ENCODE data around the gene AICDA.

The AICDA gene

DNA sequence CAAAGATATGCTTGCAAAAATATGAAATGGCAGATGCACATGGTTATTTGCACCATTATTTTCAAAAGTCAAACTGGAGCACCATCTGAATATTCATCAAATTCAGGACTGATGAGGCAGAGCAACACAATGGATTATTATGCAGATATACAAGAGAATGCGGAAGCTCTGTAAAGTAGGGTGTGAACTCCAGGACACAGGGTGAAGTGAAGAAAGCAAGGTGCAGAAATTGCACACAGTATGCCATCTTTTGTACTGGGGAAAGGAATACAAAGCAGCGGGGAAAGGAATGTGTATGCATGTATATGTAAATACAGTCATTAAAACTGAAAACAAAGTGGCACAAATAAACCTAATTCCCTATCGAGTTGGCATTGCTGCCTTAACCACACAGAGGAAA lies 49.3 kb downstream of the AICDA start:
- TF ChIP-seq Cebpa-rat (IDR thresholded peaks at IDR 0.05): no peak
- H3K36me3 ChIP-seq: no peaks in the 10 kb centered on the region
- H3K4me3 ChIP-seq: no peak overlapping the region
- H3K27ac ChIP-seq: no peak overlapping the region
- no peak overlapping the region for H3K4me2 ChIP-seq
- H3K27me3 ChIP-seq: no peaks in the 10 kb centered on the region
- no peaks in the 10 kb centered on the region for H4K20me1 ChIP-seq
- H3K4me1 ChIP-seq: no peaks in the 10 kb centered on the region
- peaks cover 43% of the 10 kb centered on the region for H3K9me3 ChIP-seq
- H3K9ac ChIP-seq: no peak overlapping the region

DNA sequence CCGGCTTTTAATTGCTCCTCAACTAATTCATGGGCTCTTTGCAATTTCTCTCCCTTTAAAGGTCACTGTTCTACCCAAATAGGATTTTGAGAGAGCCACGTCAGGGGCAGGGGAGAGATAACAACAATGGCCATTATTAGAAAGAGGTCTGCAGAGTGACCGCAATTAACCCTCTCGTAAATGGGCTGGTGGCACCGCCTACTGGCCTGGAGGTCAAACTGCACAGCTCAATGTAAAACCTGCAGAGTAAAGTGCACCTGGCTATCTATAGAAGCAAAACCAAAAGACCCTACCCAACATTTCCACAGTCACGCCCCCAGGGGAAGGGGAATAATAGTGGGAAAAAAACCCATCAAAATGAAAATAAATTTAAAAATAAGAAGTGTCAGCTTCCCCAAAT lies 50.3 kb downstream of the AICDA start:
- Histone ChIP-seq H3K9me3 (peaks cover 32% of the 10 kb centered on the region), H3K36me3 (no peaks in the 10 kb centered on the region), H4K20me1 (no peaks in the 10 kb centered on the region), H3K9ac (no peak overlapping the region), H3K4me2 (no peak overlapping the region), H3K27me3 (no peaks in the 10 kb centered on the region), H3K4me3 (no peak overlapping the region), H3K27ac (no peak overlapping the region), H3K4me1 (no peaks in the 10 kb centered on the region)
- no peak for TF ChIP-seq Cebpa-rat (IDR thresholded peaks at IDR 0.05)

GRCh38 chr12:8561011-8561410 lies 51.6 kb downstream of the AICDA start:
- H4K20me1 ChIP-seq: no peaks in the 10 kb centered on the region

GRCh38 chr12:8559676-8560075 lies 53.0 kb downstream of the AICDA start:
- H3K9ac ChIP-seq: no peak overlapping the region
- H3K36me3 ChIP-seq: no peaks in the 10 kb centered on the region
- no peak overlapping the region for H3K4me3 ChIP-seq
- no peak overlapping the region for H3K27ac ChIP-seq
- no peak overlapping the region for H3K4me2 ChIP-seq
- no peak for TF ChIP-seq Cebpa-rat (IDR thresholded peaks at IDR 0.05)
- H4K20me1 ChIP-seq: no peaks in the 10 kb centered on the region
- no peaks in the 10 kb centered on the region for H3K27me3 ChIP-seq
- H3K4me1 ChIP-seq: peaks cover 6% of the 10 kb centered on the region; the same call in 1 of the 2 replicates
- H3K9me3 ChIP-seq: peaks cover 23% of the 10 kb centered on the region

More at GRCh38 chr12:8561011-8561410, 51.6 kb downstream of the AICDA start:
- no peak overlapping the region for H3K9ac ChIP-seq
- no peak overlapping the region for H3K4me3 ChIP-seq
- H3K27me3 ChIP-seq: no peaks in the 10 kb centered on the region
- no peak for TF ChIP-seq Cebpa-rat (IDR thresholded peaks at IDR 0.05)
- H3K9me3 ChIP-seq: peaks cover 25% of the 10 kb centered on the region
- no peak overlapping the region for H3K27ac ChIP-seq
- no peak overlapping the region for H3K4me2 ChIP-seq
- no peaks in the 10 kb centered on the region; the same call in 1 of the 2 replicates for H3K4me1 ChIP-seq
- H3K36me3 ChIP-seq: no peaks in the 10 kb centered on the region

GRCh38 chr12:8556531-8557097 lies 56.0 kb downstream of the AICDA start:
- no peak for TF ChIP-seq Cebpa-rat (IDR thresholded peaks at IDR 0.05)
- Histone ChIP-seq H3K27me3 (no peaks in the 10 kb centered on the region), H3K9ac (no peak overlapping the region), H3K4me1 (peaks cover 6% of the 10 kb centered on the region; the same call in 1 of the 2 replicates), H3K27ac (no peak overlapping the region), H3K4me3 (no peak overlapping the region), H3K36me3 (no peaks in the 10 kb centered on the region), H3K9me3 (0 out of 2 replicates have a peak, but pooled peaks cover 6% of the 10 kb centered on the region), H3K4me2 (no peak overlapping the region), H4K20me1 (no peaks in the 10 kb centered on the region)

- Histone ChIP-seq H3K9ac (no peak overlapping the region), H3K27me3 (no peaks in the 10 kb centered on the region), H3K4me1 (peaks cover 6% of the 10 kb centered on the region; the same call in 1 of the 2 replicates), H3K4me3 (no peak overlapping the region), H3K4me2 (no peak overlapping the region), H3K9me3 (no peaks in the 10 kb centered on the region), H3K27ac (no peak overlapping the region), H3K36me3 (no peaks in the 10 kb centered on the region), H4K20me1 (no peaks in the 10 kb centered on the region)
- no peak for TF ChIP-seq Cebpa-rat (IDR thresholded peaks at IDR 0.05)
These were observed 58.0 kb downstream of the AICDA start for GRCh38 chr12:8554451-8555195.

DNA sequence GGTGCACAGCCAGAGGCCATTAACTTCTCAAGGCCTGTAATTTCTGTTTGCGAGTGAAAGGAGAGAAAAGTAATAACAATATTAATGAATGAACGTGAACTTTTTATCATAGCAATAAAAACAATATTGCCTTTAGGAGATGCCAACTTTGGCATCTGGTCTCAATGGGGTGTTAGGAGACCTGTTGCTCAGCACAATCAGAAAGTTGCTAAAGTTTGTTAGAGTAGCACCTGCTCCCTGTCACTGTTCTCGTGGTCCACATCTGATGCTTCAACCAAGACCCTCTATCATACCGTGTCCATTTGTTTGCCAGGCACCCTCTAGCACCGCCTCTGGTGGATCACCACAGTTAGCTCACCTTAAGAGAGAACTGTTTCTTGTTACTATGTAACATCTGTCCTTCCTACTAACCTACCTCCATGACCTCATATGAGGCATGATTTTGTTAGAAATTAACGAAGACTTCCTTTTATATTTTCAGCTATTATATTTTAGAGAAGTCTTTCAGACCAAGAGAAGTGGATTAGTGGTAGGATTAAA lies 59.5 kb downstream of the AICDA start:
- Histone ChIP-seq H3K27me3 (no peaks in the 10 kb centered on the region), H3K4me1 (peaks cover 6% of the 10 kb centered on the region; the same call in 1 of the 2 replicates), H4K20me1 (no peaks in the 10 kb centered on the region), H3K36me3 (no peaks in the 10 kb centered on the region), H3K9me3 (no peaks in the 10 kb centered on the region), H3K4me2 (no peak overlapping the region), H3K9ac (no peak overlapping the region), H3K4me3 (no peak overlapping the region), H3K27ac (no peak overlapping the region)
- no peak for TF ChIP-seq Cebpa-rat (IDR thresholded peaks at IDR 0.05)

All from BLaER1 (cell line).